Fibroblast of skin of left quadriceps (primary cell): ENCODE results near the gene GRIN2B.

Source experiments
- DNase-seq, 2 experiments: peaks; one replicate each; pipeline ENCODE4 v3.0.0-alpha.2; 2013; ENCODE audit warnings: low read depth in 2 of 2

The GRIN2B gene

GRCh38 chr12:13956060-13956590, 25.3 kb downstream of the GRIN2B start:
- DNase-seq, result no peak

GRCh38 chr12:13952096-13952495, 29.3 kb downstream of the GRIN2B start:
- no peak for DNase-seq

- DNase-seq, result no peak
Observed at GRCh38 chr12:13950502-13950901, 30.9 kb downstream of the GRIN2B start.

- no peak for DNase-seq
Observed at GRCh38 chr12:13948621-13949020, 32.8 kb downstream of the GRIN2B start.

DNA sequence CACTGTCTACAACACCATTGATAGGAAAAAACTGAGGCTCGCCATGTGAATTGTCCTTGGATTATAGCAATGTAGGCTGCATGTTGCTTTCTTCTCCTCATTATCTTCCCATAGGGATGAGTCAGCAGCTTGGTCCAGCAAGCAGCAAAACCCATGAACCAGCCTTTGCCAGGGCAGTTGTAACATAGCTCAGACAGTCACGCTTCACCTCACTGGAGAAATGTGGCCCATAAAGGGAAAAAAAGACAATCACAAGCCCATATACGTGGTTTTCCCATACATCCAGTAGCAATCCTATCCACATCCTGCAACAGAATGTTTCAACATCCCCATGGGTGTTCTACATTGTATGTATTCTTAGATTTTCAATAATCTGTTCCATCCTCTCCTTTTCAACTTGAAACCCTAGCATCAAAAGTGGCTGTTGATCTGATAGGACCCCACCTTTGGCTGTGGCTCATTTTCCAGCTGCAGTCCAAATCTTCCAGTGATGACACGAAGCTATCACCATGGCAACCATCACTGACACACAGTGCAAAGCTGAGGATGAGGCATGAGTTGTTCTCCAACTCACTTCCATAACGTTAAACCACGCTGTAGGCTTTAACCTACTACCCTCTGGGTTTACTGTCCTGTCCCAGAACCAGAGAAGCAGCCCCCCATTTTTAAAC, 34.0 kb downstream of the GRIN2B start:
- DNase-seq, result no peak

- DNase-seq, result no peak
Observed at GRCh38 chr12:13945641-13946040, 35.8 kb downstream of the GRIN2B start.

GRCh38 chr12:13945236-13945635, 36.2 kb downstream of the GRIN2B start:
- DNase-seq, result no peak

DNA sequence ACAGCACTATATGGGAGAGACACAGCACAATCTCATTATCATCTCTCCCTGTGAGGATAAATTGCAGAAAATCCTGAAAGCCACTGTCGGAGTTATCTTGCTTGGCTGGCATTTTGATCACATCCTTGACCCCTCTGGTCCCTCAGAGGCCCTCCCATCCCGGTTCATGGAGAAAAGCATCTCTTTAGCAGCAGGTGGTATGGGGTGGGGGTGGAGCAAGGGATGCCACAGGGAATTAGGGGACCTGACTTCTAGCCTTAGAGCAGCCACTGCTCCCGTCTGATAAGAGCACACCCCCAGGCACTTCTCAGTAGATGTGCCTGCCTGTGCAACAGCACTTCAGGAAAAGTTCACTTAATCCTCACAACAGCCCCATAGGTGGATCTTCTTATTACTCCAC, 38.6 kb downstream of the GRIN2B start:
- no peak for DNase-seq

DNA sequence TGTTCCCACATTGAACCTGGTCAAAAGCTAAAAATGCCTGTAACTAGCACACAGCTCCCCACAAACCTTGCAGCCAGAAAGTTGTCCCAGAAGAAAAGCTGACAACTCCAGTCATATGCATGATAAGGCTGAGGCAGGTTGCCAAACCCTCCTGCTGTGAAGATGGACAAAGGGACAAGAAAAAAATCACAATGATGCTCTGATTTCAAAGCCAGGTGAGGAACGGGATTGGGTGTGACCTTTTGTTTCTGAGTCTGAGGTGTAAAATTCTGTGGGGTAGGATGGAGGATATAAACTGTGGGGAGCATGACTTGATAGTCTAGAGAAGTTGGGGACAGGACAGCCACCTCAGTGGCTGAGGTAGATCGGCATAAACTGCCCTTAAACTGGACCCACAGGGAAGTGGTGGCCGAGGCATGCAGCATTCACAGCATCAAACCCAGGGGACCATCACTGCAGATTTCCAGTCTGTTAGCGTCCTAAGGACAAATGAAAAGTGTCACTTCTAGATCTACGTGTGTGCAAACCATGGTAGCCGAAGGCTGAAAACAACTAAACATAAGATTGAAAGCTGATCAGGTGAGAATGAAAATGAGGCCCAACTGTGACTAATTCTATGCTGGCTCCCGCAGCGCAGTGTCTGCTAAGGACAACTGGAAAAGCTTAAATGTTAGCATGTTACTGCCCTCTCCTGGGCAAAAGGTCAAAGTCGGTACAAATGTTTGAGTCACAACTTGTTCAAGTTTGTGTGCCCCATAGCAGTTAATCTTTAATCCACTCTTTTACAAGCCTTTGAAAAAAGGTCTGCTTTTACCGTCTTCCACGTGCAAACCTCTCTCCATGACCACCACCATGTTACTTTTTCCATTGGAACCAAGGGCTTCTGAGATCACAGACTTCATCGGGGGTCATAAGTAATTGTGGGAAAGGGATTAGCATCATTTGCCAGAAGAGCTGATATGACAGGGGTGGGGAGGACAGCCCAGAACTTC, 39.8 kb downstream of the GRIN2B start:
- DNase-seq, result no peak

DNA sequence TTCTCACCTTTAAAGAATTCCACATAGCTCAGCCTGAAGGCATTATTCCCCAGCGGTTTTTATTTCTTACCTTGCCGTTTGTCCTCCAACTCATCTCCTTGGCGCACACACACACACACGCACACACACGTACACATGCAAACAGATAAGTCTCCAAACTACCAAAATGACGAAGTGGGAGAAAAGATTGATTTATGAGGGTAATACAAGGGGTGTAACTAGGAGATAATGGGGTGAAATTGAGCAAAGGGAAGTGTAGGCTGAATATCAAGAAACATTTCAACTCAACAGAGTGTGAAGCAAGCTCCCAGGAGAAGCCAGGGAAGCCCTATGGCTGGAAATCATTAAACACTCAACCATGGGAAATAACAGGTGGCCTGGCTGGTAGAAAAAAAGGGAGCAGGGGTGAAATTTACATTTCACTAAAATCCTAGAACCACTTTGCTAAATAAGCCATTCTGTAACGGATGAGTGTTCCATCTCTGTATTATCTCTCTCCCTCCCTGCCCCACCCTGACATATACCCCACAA, 41.0 kb downstream of the GRIN2B start:
- DNase-seq, result no peak

- no peak for DNase-seq
Observed at GRCh38 chr12:13937735-13938134, 43.7 kb downstream of the GRIN2B start.

- DNase-seq, result no peak
Observed at GRCh38 chr12:13935169-13935568, 46.2 kb downstream of the GRIN2B start.
